Measurements from ENCODE around the gene RHBDD2. TPM values are rescaled to one million over a fixed set of nuclear protein-coding genes. Genes with fewer than 3 reads are reported as not detected.

The RHBDD2 gene
- total and polyA plus RNA-seq, 2 donors (not counting 3 experiments of a cell fraction or from before 2014, with no cell fraction given), result 36.7 to 99.2 TPM

DNA sequence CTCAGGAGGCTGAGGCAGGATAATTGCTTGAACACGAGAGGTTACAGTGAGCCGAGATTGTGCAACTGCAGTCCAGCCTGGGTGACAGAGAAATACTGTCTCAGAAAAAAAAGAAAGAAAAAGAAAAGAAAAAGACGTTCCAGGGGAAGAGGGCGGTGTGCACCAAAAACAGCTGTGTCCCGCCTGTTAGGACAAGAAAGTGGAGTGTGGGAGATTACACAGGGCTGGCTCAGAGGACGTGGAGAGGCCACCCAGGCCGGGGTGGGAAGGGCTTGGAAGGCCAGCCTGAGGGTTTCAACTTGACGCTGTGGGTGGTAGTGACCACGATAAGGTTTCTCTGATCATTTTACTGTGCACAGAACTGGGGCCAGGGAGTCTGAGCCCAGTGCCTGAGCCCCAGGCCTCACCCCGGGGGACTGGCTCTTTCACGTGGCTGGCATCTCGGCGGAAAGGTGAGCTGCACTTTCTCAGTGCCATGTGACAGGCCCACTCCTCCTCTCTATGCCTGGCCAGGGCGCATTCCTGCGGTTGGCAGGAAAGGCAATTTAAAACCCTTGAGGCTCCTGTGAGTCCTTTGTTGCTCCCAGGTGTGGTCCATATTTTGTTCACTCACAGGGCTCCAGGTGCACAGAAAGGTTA is 13.9 kb downstream of the RHBDD2 start:
- H3K9ac ChIP-seq (replicated peaks; ENCODE audit: extremely low read depth, insufficient read depth, low read length), result no peak overlapping the region

DNA sequence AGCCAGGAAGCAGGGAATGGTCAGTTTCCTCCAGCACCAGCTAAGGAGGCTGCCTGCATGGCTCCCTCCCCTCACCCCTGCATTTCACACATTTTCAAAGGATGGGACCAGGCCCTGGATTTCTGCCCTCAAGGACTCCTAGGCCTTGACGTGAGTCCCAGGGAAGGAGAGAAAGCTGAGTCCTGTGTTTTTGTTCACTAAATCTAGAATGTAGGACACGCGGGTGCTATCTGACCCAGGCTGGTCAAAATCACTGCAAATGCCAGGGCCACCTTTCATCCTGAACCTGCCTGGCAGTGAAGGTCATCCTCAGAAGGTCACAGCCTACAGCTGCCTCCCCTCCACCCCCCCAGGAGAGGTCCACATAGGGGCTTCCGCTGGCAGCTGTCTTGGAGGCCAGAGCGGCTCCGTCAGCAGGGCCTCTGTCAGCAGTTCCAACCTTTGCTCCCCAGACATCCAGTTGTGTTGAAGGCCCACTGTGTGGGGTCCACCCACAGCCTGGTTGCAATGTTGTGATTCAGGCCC is 18.0 kb downstream of the RHBDD2 start:
- no peaks in the 10 kb centered on the region for H3K27me3 ChIP-seq (ENCODE audit: control insufficient read depth in 2 of 2, insufficient read depth in 2 of 2, low read length in 2 of 2)
- ChIA-PET POLR2A (no interaction called here), CTCF (no interaction called here)
- H3K27ac ChIP-seq (ENCODE audit: insufficient read depth, low read depth, low read length), result no peak overlapping the region
- no peak for TF ChIP-seq JUN (IDR thresholded peaks at IDR 0.05; ENCODE audit: borderline replicate concordance, insufficient read depth, insufficient read length, low read depth)
- TF ChIP-seq, protein P1, sequence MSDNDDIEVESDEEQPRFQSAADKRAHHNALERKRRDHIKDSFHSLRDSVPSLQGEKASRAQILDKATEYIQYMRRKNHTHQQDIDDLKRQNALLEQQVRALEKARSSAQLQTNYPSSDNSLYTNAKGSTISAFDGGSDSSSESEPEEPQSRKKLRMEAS (IDR thresholded peaks at IDR 0.05; ENCODE audit: insufficient read depth, insufficient read length), result no peak
- TF ChIP-seq POLR2AphosphoS5 (IDR thresholded peaks at IDR 0.05; ENCODE audit: insufficient read depth, low read depth, low read length), result no peak
- no peak for TF ChIP-seq EZH2 (IDR thresholded peaks at IDR 0.05; ENCODE audit: borderline replicate concordance, low read depth, low read length, severe bottlenecking)
- no peak for TF ChIP-seq MYC (IDR thresholded peaks at IDR 0.05; ENCODE audit: low read depth, low read length)
- TF ChIP-seq GATA2 (IDR thresholded peaks at IDR 0.05; ENCODE audit: insufficient read depth, insufficient read length, low read depth, low read length), result no peak
- no peak for TF ChIP-seq POLR2A (IDR thresholded peaks at IDR 0.05; ENCODE audit: low read depth, low read length)
- TF ChIP-seq, protein P2, sequence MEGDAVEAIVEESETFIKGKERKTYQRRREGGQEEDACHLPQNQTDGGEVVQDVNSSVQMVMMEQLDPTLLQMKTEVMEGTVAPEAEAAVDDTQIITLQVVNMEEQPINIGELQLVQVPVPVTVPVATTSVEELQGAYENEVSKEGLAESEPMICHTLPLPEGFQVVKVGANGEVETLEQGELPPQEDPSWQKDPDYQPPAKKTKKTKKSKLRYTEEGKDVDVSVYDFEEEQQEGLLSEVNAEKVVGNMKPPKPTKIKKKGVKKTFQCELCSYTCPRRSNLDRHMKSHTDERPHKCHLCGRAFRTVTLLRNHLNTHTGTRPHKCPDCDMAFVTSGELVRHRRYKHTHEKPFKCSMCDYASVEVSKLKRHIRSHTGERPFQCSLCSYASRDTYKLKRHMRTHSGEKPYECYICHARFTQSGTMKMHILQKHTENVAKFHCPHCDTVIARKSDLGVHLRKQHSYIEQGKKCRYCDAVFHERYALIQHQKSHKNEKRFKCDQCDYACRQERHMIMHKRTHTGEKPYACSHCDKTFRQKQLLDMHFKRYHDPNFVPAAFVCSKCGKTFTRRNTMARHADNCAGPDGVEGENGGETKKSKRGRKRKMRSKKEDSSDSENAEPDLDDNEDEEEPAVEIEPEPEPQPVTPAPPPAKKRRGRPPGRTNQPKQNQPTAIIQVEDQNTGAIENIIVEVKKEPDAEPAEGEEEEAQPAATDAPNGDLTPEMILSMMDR (IDR thresholded peaks at IDR 0.05; ENCODE audit: extremely low read depth in 1 of 2, insufficient read depth in 1 of 2, low read depth in 1 of 2, low read length in 2 of 2), result no peak
- no peak for TF ChIP-seq FOS (IDR thresholded peaks at IDR 0.05; ENCODE audit: borderline replicate concordance, insufficient read depth, low read length)
- BruUV-seq (replicated peaks), result no TSS peak
- no peak overlapping the region for H3K9ac ChIP-seq (replicated peaks; ENCODE audit: extremely low read depth, insufficient read depth, low read length)
- intact Hi-C loops (cut with micrococcal nuclease), result no loop called here
- DNase-seq (ENCODE audit: low read depth, low spot score), result no peak
- H2AFZ ChIP-seq (ENCODE audit: low read depth, low read length), result no peak overlapping the region
- no peak overlapping the region for H3K4me2 ChIP-seq (ENCODE audit: insufficient read depth, low read length)
- H3K4me3 ChIP-seq (replicated peaks in 1 of 3; ENCODE audit: insufficient read depth in 1 of 3, low read depth in 1 of 3, low read length in 3 of 3), result no peak overlapping the region
- H3K9me1 ChIP-seq (replicated peaks; ENCODE audit: control insufficient read depth, extremely low read depth, insufficient read depth, low read length), result no peaks in the 10 kb centered on the region
- H3K9me3 ChIP-seq (replicated peaks; ENCODE audit: control insufficient read depth, insufficient read depth, low read length), result no peaks in the 10 kb centered on the region
- no peaks in the 10 kb centered on the region for H3K4me1 ChIP-seq (ENCODE audit: control insufficient read depth, extremely low read depth, insufficient read depth, low read length)
- H3K79me2 ChIP-seq (ENCODE audit: control insufficient read depth, insufficient read depth, low read length), result no peaks in the 10 kb centered on the region
- H4K20me1 ChIP-seq (replicated peaks; ENCODE audit: control insufficient read depth, extremely low read depth, insufficient read depth, low read length), result no peaks in the 10 kb centered on the region
- no peak for FAIRE-seq
- no peaks in the 10 kb centered on the region for H3K36me3 ChIP-seq (ENCODE audit: control insufficient read depth in 2 of 2, extremely low read depth in 1 of 2, insufficient read depth in 2 of 2, low read length in 2 of 2)
- dilution Hi-C loops (cut with MboI; ENCODE audit: extremely low pct_ligation_motif_present, low sequenced_read_pairs), result no loop called here

More for the DNA sequence above, 13.9 kb downstream of the RHBDD2 start:
- dilution Hi-C loops (cut with MboI; ENCODE audit: extremely low pct_ligation_motif_present, low sequenced_read_pairs), result no loop called here
- no peaks in the 10 kb centered on the region for H3K9me1 ChIP-seq (replicated peaks; ENCODE audit: control insufficient read depth, extremely low read depth, insufficient read depth, low read length)
- FAIRE-seq (no peak), DNase-seq (ENCODE audit: low read depth, low spot score) (no peak)
- intact Hi-C loops (cut with micrococcal nuclease), result no loop called here
- H3K27me3 ChIP-seq (ENCODE audit: control insufficient read depth in 2 of 2, insufficient read depth in 2 of 2, low read length in 2 of 2), result no peaks in the 10 kb centered on the region
- POLR2A ChIA-PET, result no interaction called here
- no peaks in the 10 kb centered on the region for H3K79me2 ChIP-seq (ENCODE audit: control insufficient read depth, insufficient read depth, low read length)
- H4K20me1 ChIP-seq (replicated peaks; ENCODE audit: control insufficient read depth, extremely low read depth, insufficient read depth, low read length), result no peaks in the 10 kb centered on the region
- no peak for TF ChIP-seq POLR2AphosphoS5 (IDR thresholded peaks at IDR 0.05; ENCODE audit: insufficient read depth, low read depth, low read length)
- no peak for TF ChIP-seq JUN (IDR thresholded peaks at IDR 0.05; ENCODE audit: borderline replicate concordance, insufficient read depth, insufficient read length, low read depth)
- TF ChIP-seq, protein P2 (IDR thresholded peaks at IDR 0.05; ENCODE audit: extremely low read depth in 1 of 2, insufficient read depth in 1 of 2, low read depth in 1 of 2, low read length in 2 of 2), result no peak
- TF ChIP-seq FOS (IDR thresholded peaks at IDR 0.05; ENCODE audit: borderline replicate concordance, insufficient read depth, low read length), result no peak
- H3K9me3 ChIP-seq (replicated peaks; ENCODE audit: control insufficient read depth, insufficient read depth, low read length), result no peaks in the 10 kb centered on the region
- H3K4me2 ChIP-seq (ENCODE audit: insufficient read depth, low read length), result no peak overlapping the region
- H3K4me1 ChIP-seq (ENCODE audit: control insufficient read depth, extremely low read depth, insufficient read depth, low read length), result no peaks in the 10 kb centered on the region
- peaks cover 0 to 12% of the 10 kb centered on the region in 2 experiments for H3K36me3 ChIP-seq (ENCODE audit: control insufficient read depth in 2 of 2, extremely low read depth in 1 of 2, insufficient read depth in 2 of 2, low read length in 2 of 2)
- no peak overlapping the region for H2AFZ ChIP-seq (ENCODE audit: low read depth, low read length)
- H3K27ac ChIP-seq (ENCODE audit: insufficient read depth, low read depth, low read length), result no peak overlapping the region
- BruUV-seq (replicated peaks), result no TSS peak
- CTCF ChIA-PET, result interaction anchor here (1.4 kb wide), 1 partner anchor 127 kb away, joined by 4 read pairs; no protein-coding TSS in a partner anchor
- no peak overlapping the region for H3K4me3 ChIP-seq (replicated peaks in 1 of 3; ENCODE audit: insufficient read depth in 1 of 3, low read depth in 1 of 3, low read length in 3 of 3)
